ENCODE measurements around the gene BPIFB3.

DNA sequence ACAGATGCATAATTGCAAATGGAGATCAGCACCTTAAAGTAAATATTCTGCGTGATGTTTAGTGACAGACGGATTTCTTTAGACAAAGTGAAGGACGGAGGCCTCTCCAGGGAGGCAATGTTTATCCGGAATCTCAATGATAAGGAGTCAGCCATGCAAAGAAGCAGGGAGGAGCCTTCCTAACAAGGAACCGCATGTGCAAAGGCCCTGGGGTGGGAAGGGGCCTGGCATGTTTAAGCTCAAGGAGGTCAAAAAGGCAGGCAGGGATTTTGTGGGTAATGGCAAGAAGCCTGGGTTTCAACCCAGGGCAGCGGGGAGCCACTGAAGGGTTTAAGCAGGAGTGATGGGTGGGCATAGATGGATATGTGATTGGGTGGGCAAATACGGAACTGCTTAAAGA, 678 bp downstream of the BPIFB3 start:
- TF ChIP-seq TAF1 (IDR thresholded peaks at IDR 0.05; ENCODE audit: low read depth, low read length) (no peak), POLR2A (IDR thresholded peaks at IDR 0.05; ENCODE audit: low read depth, low read length) (no peak), POLR2AphosphoS5 (IDR thresholded peaks at IDR 0.05; ENCODE audit: low read depth, low read length) (no peak)
